Measurements from ENCODE around the gene MEGF10. TPM values are rescaled to one million over a fixed set of nuclear protein-coding genes. Genes with fewer than 3 reads are reported as not detected.
"Not testable (repeated sequence)": the region's sequence is repeated elsewhere in the genome, so short reads cannot be mapped to it uniquely, and the experiment has no call there.

Gene MEGF10
- total and polyA plus RNA-seq, 8 donors = 0.17 to 1.7 (median 0.76) TPM

DNA sequence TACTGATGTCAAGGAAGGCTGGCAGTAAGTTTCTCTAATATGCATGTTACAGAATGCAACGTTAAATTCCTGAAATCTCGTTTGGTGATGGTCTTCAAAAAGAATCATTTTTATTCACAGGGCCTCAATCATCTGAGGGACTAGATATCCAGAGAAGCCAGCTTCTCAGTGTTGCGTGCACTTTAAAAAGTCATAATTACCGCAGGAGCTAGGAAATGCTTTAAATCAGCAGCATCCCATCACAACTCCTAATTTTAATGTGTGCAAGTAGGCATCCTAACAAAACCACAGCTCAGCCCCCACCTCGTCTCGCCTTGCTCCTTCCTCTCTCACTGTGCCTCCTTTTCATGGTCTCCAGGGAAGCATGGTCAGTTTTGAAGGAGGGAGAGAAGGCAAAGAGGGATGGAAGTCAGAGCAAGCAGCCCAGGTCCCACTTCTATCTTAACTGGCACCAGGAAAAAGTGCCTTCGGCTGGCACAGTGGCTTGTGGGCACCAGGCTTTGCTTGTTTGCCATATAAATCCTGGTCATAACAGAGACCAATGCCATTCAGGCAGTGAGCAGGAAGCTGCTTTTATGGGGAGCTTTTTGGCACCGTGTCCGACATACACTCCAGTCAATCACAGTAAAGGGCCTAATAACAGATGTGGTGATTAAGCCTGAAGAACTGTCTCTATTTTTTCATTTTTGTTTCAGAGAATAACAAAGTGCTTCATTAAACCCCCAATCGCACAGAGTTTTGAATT lies 21.4 kb downstream of the MEGF10 start:
- no peaks in the 10 kb centered on the region for H3K27me3 ChIP-seq
- no peak for ATAC-seq
- intact Hi-C loops (cut with DNase I) = no loop called here
- no peaks in the 10 kb centered on the region for H3K4me1 ChIP-seq
- no peaks in the 10 kb centered on the region for H3K9me3 ChIP-seq
- H3K36me3 ChIP-seq = no peaks in the 10 kb centered on the region
- no peak for DNase-seq
- no peak overlapping the region for H3K4me3 ChIP-seq
- H3K27ac ChIP-seq = no peak overlapping the region
- TF ChIP-seq, protein P1, sequence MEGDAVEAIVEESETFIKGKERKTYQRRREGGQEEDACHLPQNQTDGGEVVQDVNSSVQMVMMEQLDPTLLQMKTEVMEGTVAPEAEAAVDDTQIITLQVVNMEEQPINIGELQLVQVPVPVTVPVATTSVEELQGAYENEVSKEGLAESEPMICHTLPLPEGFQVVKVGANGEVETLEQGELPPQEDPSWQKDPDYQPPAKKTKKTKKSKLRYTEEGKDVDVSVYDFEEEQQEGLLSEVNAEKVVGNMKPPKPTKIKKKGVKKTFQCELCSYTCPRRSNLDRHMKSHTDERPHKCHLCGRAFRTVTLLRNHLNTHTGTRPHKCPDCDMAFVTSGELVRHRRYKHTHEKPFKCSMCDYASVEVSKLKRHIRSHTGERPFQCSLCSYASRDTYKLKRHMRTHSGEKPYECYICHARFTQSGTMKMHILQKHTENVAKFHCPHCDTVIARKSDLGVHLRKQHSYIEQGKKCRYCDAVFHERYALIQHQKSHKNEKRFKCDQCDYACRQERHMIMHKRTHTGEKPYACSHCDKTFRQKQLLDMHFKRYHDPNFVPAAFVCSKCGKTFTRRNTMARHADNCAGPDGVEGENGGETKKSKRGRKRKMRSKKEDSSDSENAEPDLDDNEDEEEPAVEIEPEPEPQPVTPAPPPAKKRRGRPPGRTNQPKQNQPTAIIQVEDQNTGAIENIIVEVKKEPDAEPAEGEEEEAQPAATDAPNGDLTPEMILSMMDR (IDR thresholded peaks at IDR 0.05) = no peak

DNA sequence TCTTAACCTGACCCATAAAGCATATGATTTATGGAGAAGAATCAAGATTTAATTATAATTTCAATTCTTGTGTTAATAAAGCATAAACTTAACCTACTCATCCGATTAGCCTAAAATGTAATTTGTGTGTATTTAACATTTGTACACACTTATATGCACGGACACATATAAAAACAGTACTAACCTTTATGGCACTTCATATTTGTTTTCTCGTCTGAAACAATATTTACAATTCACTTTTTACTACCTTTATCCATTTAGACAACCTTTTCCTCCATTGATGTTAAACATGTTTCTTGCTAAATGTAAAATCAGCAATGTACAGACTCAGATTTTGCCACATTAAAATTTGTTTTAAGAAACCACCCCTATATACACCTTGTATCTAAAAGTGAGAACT lies 22.8 kb downstream of the MEGF10 start:
- no peak for DNase-seq
- Histone ChIP-seq H3K36me3 (no peaks in the 10 kb centered on the region), H3K9me3 (no peaks in the 10 kb centered on the region), H3K27ac (no peak overlapping the region), H3K27me3 (no peaks in the 10 kb centered on the region), H3K4me1 (no peaks in the 10 kb centered on the region), H3K4me3 (no peak overlapping the region)
- TF ChIP-seq, protein P1 (IDR thresholded peaks at IDR 0.05) = no peak
- no peak for ATAC-seq
- intact Hi-C loops (cut with DNase I) = no loop called here

DNA sequence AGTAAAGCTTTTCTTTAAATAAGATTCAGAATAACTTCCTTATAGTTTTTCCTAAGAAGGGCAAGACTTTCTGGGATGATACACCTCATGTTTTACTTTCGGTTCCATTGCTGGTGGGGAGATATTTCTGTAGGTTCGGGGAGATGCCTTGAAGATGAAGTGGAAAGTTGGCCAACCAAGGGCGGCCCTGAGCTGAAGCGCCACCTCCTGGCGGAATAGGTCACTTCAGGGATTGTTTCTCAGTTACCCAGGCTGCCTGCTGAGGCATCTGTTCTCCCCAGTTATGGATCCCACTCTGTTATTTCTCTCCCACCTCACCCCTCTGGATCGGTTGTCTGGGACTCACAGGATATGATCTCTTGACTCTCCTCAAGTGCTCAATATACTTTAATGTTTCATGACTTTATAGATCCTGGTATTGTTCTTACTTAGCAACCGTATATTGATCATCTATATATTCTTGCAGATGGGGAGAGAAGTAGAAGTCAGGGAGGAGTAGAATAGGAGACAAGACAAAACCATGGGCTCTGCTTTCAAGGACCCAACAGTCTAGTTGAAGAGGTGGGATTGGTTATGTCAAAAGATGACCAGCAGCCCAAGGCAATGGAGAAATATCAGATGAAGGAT lies 23.4 kb downstream of the MEGF10 start:
- ATAC-seq (peak; percentile 89), DNase-seq (peak in 3 of 4 donors; percentile 14 to 82 (median 43))
- H3K27ac ChIP-seq = no peak overlapping the region
- no peak overlapping the region for H3K4me3 ChIP-seq
- no peaks in the 10 kb centered on the region for H3K9me3 ChIP-seq
- TF ChIP-seq, protein P1 (IDR thresholded peaks at IDR 0.05) = peak; percentile 63 to 80
- H3K36me3 ChIP-seq = no peaks in the 10 kb centered on the region
- no peaks in the 10 kb centered on the region for H3K4me1 ChIP-seq
- intact Hi-C loops (cut with DNase I) = no loop called here
- no peaks in the 10 kb centered on the region for H3K27me3 ChIP-seq

DNA sequence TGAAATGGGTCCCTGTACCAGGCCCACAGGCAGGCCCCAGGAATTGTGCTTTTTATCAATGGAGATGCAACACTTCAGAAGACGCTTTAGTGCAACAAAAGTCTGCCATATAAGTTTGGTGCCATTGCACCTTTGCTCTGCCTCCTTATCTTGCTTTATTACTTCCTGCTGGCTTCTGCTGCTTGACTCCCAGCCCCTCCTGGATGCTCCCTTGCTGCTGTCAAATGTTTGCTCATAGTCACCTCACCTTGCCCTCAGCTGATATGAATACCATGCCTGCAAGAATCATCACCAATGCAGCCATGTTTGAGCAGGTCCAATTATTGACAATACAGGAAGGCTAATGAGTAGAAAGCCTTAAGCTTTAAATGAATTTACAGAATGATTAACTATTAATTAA lies 25.4 kb downstream of the MEGF10 start:
- H3K27ac ChIP-seq = no peak overlapping the region
- H3K4me1 ChIP-seq = no peaks in the 10 kb centered on the region
- intact Hi-C loops (cut with DNase I) = no loop called here
- ATAC-seq (no peak), DNase-seq (no peak)
- TF ChIP-seq, protein P1 (IDR thresholded peaks at IDR 0.05) = no peak
- no peak overlapping the region for H3K4me3 ChIP-seq
- no peaks in the 10 kb centered on the region for H3K36me3 ChIP-seq
- H3K27me3 ChIP-seq = no peaks in the 10 kb centered on the region
- no peaks in the 10 kb centered on the region for H3K9me3 ChIP-seq

DNA sequence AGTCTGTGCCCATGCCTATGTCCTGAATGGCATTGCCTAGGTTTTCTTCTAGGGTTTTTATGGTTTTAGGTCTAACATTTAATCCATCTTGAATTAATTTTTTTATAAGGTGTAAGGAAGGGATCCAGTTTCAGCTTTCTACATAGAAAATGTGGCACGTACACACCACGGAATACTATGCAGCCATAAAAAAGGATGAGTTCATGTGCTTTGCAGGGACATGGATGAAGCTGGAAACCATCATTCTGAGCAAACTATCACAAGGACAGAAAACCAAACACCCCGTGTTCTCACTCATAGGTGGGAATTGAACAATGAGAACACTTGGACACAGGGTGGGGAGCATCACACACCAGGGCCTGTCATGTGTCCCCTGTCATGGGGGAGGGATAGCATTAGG lies 26.8 kb downstream of the MEGF10 start:
- ATAC-seq; intact Hi-C loops (cut with DNase I); DNase-seq; H3K4me1 ChIP-seq; H3K9me3 ChIP-seq; H3K27ac ChIP-seq; H3K4me3 ChIP-seq; H3K27me3 ChIP-seq; H3K36me3 ChIP-seq: not testable (repeated sequence)
